GM18526 (cell line): ENCODE results near the gene MICA.

ENCODE experiments used
- POLR2A ChIP-seq: IDR thresholded peaks from 3 replicates; pipeline ENCODE4 v1.6.1; 2011; ENCODE audit not compliant: insufficient read length; ENCODE audit errors: extremely low read depth

The MICA gene

GRCh38 chr6:31375699-31376098 is 27.7 kb upstream of the MICA start:
- TF ChIP-seq POLR2A = no peak

- no peak for TF ChIP-seq POLR2A
Measured at GRCh38 chr6:31377029-31377428, 26.4 kb upstream of the MICA start.

GRCh38 chr6:31378062-31378720 is 25.2 kb upstream of the MICA start:
- no peak for TF ChIP-seq POLR2A

GRCh38 chr6:31378721-31379103 is 24.7 kb upstream of the MICA start:
- TF ChIP-seq POLR2A = no peak

- no peak for TF ChIP-seq POLR2A
Measured at GRCh38 chr6:31379850-31380249, 23.5 kb upstream of the MICA start.

- no peak for TF ChIP-seq POLR2A
Measured at GRCh38 chr6:31381666-31382065, 21.7 kb upstream of the MICA start.

- no peak for TF ChIP-seq POLR2A
Measured at GRCh38 chr6:31383149-31383548, 20.2 kb upstream of the MICA start.

GRCh38 chr6:31385041-31385440 is 18.4 kb upstream of the MICA start:
- TF ChIP-seq POLR2A = no peak

- no peak for TF ChIP-seq POLR2A
Measured at GRCh38 chr6:31386099-31386498, 17.3 kb upstream of the MICA start.

- TF ChIP-seq POLR2A = no peak
Measured at GRCh38 chr6:31386977-31387376, 16.4 kb upstream of the MICA start.

GRCh38 chr6:31393932-31394331 is 9.5 kb upstream of the MICA start:
- no peak for TF ChIP-seq POLR2A

- TF ChIP-seq POLR2A = no peak
Measured at GRCh38 chr6:31394381-31394780, 9.0 kb upstream of the MICA start.

GRCh38 chr6:31395832-31396231 is 7.6 kb upstream of the MICA start:
- no peak for TF ChIP-seq POLR2A

GRCh38 chr6:31396422-31397152 is 6.8 kb upstream of the MICA start:
- TF ChIP-seq POLR2A = no peak

GRCh38 chr6:31397901-31398525 is 5.4 kb upstream of the MICA start:
- TF ChIP-seq POLR2A = no peak
